ENCODE results near the gene HACD2. TPM values are rescaled to one million over a fixed set of nuclear protein-coding genes. Genes with fewer than 3 reads are reported as not detected.

HACD2 gene
- total RNA-seq, 2 experiments from 2014 or later = 12.1 to 13.3 TPM

DNA sequence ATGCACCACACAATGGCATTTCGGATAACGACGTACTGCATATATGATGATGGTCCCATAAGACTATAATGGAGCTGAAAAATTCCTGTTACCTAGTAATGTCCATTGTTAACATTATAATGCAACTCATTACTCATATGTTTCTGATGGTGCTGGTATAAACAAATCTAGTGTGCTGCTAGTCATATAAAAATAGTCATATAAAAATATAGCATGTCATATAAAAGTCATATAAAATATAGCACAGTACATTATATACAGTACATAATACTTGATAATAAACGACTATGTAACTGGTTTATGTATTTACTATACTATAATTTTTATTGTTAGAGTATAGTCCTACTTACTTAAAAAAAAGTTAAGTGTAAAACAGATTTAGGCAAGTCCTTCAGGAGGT is 50.6 kb downstream of the HACD2 start:
- no peaks in the 10 kb centered on the region for H3K27me3 ChIP-seq (ENCODE audit: control insufficient read depth in 1 of 2, insufficient read depth in 2 of 2, low read length in 2 of 2)
- DNase-seq (no peak), ATAC-seq (ENCODE audit: poor library complexity) (no peak)
- H3K27ac ChIP-seq (ENCODE audit: low read depth in 1 of 2, low read length in 2 of 2) = no peak overlapping the region
- H3K4me3 ChIP-seq (ENCODE audit: low read length) = no peak overlapping the region
- ChIA-PET POLR2A (no interaction called here), CTCF (interaction anchor here (0.7 to 1.2 kb wide), 2 partner anchors 10 to 26 kb away, joined by 3 read pairs; no protein-coding TSS in a partner anchor)
- no peak overlapping the region for H3K4me3 Mint-ChIP-seq
- H3K9me3 Mint-ChIP-seq = no peaks in the 10 kb centered on the region
- no peaks in the 10 kb centered on the region for H3K27me3 Mint-ChIP-seq
- no peaks in the 10 kb centered on the region for H3K36me3 ChIP-seq (ENCODE audit: insufficient read depth, low read length)
- TF ChIP-seq, protein P1, sequence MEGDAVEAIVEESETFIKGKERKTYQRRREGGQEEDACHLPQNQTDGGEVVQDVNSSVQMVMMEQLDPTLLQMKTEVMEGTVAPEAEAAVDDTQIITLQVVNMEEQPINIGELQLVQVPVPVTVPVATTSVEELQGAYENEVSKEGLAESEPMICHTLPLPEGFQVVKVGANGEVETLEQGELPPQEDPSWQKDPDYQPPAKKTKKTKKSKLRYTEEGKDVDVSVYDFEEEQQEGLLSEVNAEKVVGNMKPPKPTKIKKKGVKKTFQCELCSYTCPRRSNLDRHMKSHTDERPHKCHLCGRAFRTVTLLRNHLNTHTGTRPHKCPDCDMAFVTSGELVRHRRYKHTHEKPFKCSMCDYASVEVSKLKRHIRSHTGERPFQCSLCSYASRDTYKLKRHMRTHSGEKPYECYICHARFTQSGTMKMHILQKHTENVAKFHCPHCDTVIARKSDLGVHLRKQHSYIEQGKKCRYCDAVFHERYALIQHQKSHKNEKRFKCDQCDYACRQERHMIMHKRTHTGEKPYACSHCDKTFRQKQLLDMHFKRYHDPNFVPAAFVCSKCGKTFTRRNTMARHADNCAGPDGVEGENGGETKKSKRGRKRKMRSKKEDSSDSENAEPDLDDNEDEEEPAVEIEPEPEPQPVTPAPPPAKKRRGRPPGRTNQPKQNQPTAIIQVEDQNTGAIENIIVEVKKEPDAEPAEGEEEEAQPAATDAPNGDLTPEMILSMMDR (IDR thresholded peaks at IDR 0.05) = no peak
- H3K4me1 Mint-ChIP-seq (ENCODE audit: low read depth) = peaks cover 12% of the 10 kb centered on the region
- no peak overlapping the region for H3K27ac Mint-ChIP-seq
- H3K9me3 ChIP-seq (ENCODE audit: control insufficient read depth in 1 of 2, insufficient read depth in 1 of 2, low read length in 2 of 2) = no peaks in the 10 kb centered on the region
- intact Hi-C loops (cut with DNase I, micrococcal nuclease) = no loop called here
- no peaks in the 10 kb centered on the region for H3K4me1 ChIP-seq (ENCODE audit: insufficient read depth, low read length)
- H3K36me3 Mint-ChIP-seq (ENCODE audit: low read depth) = no peaks in the 10 kb centered on the region

DNA sequence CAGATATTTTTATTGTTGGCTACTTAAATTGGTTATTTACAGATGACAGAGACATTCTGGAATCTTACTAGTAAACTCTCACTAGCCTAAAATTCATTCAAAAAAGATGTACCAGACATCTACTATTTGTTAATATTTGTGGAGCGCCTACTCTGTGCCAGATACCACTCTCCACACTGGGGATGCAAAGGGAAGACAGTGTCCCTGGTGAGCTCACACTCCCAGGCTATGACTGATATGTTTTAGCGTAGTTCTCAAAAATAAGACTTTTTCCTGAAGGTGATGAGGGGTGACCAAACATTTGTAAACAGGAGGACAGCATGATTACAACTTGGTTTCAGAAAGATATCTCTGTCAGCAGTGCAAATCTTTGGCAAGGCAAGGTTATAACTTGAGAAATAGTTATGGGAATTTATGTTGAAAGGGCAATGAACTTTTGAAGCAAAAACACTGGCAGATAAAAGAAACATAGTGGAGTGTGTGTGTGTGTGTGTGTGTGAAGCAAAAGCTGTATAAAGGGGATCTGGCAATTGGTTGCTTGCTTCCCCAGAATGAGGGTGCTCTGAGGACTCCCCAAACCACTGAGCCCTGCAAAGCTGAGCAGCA is 51.2 kb downstream of the HACD2 start:
- Mint-ChIP-seq H3K36me3 (ENCODE audit: low read depth) (no peaks in the 10 kb centered on the region), H3K4me3 (no peak overlapping the region), H3K9me3 (no peaks in the 10 kb centered on the region), H3K4me1 (ENCODE audit: low read depth) (peaks cover 12% of the 10 kb centered on the region), H3K27me3 (no peaks in the 10 kb centered on the region), H3K27ac (no peak overlapping the region)
- intact Hi-C loops (cut with DNase I, micrococcal nuclease) = no loop called here
- Histone ChIP-seq H3K4me3 (ENCODE audit: low read length) (no peak overlapping the region), H3K27me3 (ENCODE audit: control insufficient read depth in 1 of 2, insufficient read depth in 2 of 2, low read length in 2 of 2) (no peaks in the 10 kb centered on the region), H3K4me1 (ENCODE audit: insufficient read depth, low read length) (no peaks in the 10 kb centered on the region), H3K36me3 (ENCODE audit: insufficient read depth, low read length) (no peaks in the 10 kb centered on the region), H3K9me3 (ENCODE audit: control insufficient read depth in 1 of 2, insufficient read depth in 1 of 2, low read length in 2 of 2) (no peaks in the 10 kb centered on the region), H3K27ac (ENCODE audit: low read depth in 1 of 2, low read length in 2 of 2) (no peak overlapping the region)
- POLR2A ChIA-PET = interaction anchor here (0.7 kb wide), 1 partner anchor 13 kb away, joined by 3 read pairs; no protein-coding TSS in a partner anchor
- ATAC-seq (ENCODE audit: poor library complexity) = no peak
- no peak for DNase-seq
- TF ChIP-seq, protein P1 (IDR thresholded peaks at IDR 0.05) = no peak
- CTCF ChIA-PET = interaction anchor here (1.2 kb wide), 1 partner anchor 11 kb away, joined by 3 read pairs; no protein-coding TSS in a partner anchor

DNA sequence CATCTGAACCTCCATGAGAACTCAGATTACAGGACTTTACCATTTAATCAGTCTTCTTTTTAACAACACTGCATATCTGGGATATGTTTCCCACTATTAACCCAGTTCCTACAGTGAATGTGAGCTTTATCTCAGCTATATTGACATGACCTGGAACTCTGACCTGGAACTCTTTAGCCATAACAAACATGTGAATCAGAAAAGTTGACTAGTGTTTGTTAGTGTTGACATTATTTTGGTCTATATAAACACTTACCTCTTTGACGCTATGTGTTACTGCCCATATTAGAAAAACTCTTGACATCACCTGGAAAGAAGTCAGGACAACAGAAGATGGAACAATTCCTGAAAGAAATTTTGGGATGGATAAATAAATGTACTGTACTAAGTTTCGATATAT is 56.7 kb downstream of the HACD2 start:
- ChIA-PET POLR2A (no interaction called here), CTCF (no interaction called here)
- H3K4me3 Mint-ChIP-seq = no peak overlapping the region
- H3K27me3 Mint-ChIP-seq = no peaks in the 10 kb centered on the region
- Histone ChIP-seq H3K4me3 (ENCODE audit: low read length) (no peak overlapping the region), H3K27me3 (ENCODE audit: control insufficient read depth in 1 of 2, insufficient read depth in 2 of 2, low read length in 2 of 2) (no peaks in the 10 kb centered on the region), H3K36me3 (ENCODE audit: insufficient read depth, low read length) (peaks cover 12% of the 10 kb centered on the region), H3K4me1 (ENCODE audit: insufficient read depth, low read length) (peaks cover 16% of the 10 kb centered on the region), H3K9me3 (ENCODE audit: control insufficient read depth in 1 of 2, insufficient read depth in 1 of 2, low read length in 2 of 2) (no peaks in the 10 kb centered on the region), H3K27ac (ENCODE audit: low read depth in 1 of 2, low read length in 2 of 2) (no peak overlapping the region)
- H3K4me1 Mint-ChIP-seq (ENCODE audit: low read depth) = peaks cover 50% of the 10 kb centered on the region
- ATAC-seq (ENCODE audit: poor library complexity) (no peak), DNase-seq (no peak)
- TF ChIP-seq, protein P1 (IDR thresholded peaks at IDR 0.05) = no peak
- no peak overlapping the region for H3K27ac Mint-ChIP-seq
- no peaks in the 10 kb centered on the region for H3K9me3 Mint-ChIP-seq
- H3K36me3 Mint-ChIP-seq (ENCODE audit: low read depth) = peaks cover 38% of the 10 kb centered on the region
- intact Hi-C loops (cut with DNase I, micrococcal nuclease) = no loop called here

Measured in CD4-positive, alpha-beta T cell (primary cell).